Spleen (tissue), 7 donors: ENCODE data around the gene ACOX2.

ENCODE experiments used
- POLR2A ChIP-seq, 3 donors: fragments of 450-650 bp; IDR thresholded peaks; one replicate each; pipeline ENCODE4 v1.5.1; 2017; ENCODE audit warnings: antibody characterized with exemption in 3 of 3, mild to moderate bottlenecking in 1 of 3
- TF ChIP-seq, protein P1 (sequence below), 11 experiments: fragments of 200-600 bp in 7 of 11; fragments of 450-650 bp in 4 of 11; sonication (generic) in 4 of 11; IDR thresholded peaks in 8 of 11; conservative IDR thresholded peaks in 3 of 11; 1 replicate in 7 of 11; 2 replicates in 4 of 11; pipeline versions ENCODE4 v1.4.0 to v1.8.0; 2016 to 2021; ENCODE audit warnings: antibody characterized with exemption in 11 of 11, inconsistent platforms in 4 of 11, mild to moderate bottlenecking in 1 of 11
- donor health status: DM: no; HTN: no; CAD: no; lungs with moderate emphysema.
- donor health status: DM: no; HTN: no; CAD: no.
- donor health status: DM: no; HTN: no; CAD: no.

GRCh38 chr3:58495101-58495500 lies 41.9 kb downstream of the ACOX2 start:
- no peak for TF ChIP-seq POLR2A (IDR thresholded peaks at IDR 0.05)
- TF ChIP-seq, protein P1, sequence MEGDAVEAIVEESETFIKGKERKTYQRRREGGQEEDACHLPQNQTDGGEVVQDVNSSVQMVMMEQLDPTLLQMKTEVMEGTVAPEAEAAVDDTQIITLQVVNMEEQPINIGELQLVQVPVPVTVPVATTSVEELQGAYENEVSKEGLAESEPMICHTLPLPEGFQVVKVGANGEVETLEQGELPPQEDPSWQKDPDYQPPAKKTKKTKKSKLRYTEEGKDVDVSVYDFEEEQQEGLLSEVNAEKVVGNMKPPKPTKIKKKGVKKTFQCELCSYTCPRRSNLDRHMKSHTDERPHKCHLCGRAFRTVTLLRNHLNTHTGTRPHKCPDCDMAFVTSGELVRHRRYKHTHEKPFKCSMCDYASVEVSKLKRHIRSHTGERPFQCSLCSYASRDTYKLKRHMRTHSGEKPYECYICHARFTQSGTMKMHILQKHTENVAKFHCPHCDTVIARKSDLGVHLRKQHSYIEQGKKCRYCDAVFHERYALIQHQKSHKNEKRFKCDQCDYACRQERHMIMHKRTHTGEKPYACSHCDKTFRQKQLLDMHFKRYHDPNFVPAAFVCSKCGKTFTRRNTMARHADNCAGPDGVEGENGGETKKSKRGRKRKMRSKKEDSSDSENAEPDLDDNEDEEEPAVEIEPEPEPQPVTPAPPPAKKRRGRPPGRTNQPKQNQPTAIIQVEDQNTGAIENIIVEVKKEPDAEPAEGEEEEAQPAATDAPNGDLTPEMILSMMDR (IDR thresholded peaks at IDR 0.05 in 8 of 11, conservative IDR thresholded peaks at IDR 0.05 in 3 of 11): no peak
